ENCODE data around the gene SMURF1. TPM values are rescaled to one million over a fixed set of nuclear protein-coding genes. Genes with fewer than 3 reads are reported as not detected.

The SMURF1 gene
- total RNA-seq, 1 experiment from 2014 or later: 30.2 TPM

- Histone ChIP-seq H3F3A (ENCODE audit: low read length, unreplicated experiment) (no peaks in the 10 kb centered on the region), H3K79me2 (ENCODE audit: low read length) (peaks cover 68% of the 10 kb centered on the region), H3K9me2 (replicated peaks; ENCODE audit: low read length) (no peaks in the 10 kb centered on the region), H3K9me3 (ENCODE audit: low read length) (no peaks in the 10 kb centered on the region), H3K4me2 (ENCODE audit: low read length) (peak overlapping the region; percentile 80), H3K27me3 (ENCODE audit: low read length) (no peaks in the 10 kb centered on the region), H3K9ac (ENCODE audit: low read length) (no peak overlapping the region), H3K27ac (ENCODE audit: low read length) (no peak overlapping the region), H3K4me1 (ENCODE audit: insufficient read depth, low read length) (peaks cover 40% of the 10 kb centered on the region), H3K4me3 (ENCODE audit: low read length) (peak overlapping the region; percentile 71), H4K20me1 (ENCODE audit: low read length) (peaks cover 57% of the 10 kb centered on the region), H3K36me3 (ENCODE audit: low read depth, low read length) (peaks cover 2% of the 10 kb centered on the region; the same call in 1 of the 2 replicates), H2AFZ (ENCODE audit: low read length) (no peak overlapping the region)
- TF ChIP-seq EZH2phosphoT487 (IDR thresholded peaks at IDR 0.05; ENCODE audit: borderline replicate concordance, low read length): no peak
- no peak for TF ChIP-seq CTCF (conservative IDR thresholded peaks at IDR 0.05; ENCODE audit: low read depth, low read length)
- TF ChIP-seq EZH2 (IDR thresholded peaks at IDR 0.05; ENCODE audit: low read length, unreplicated experiment): no peak
- ATAC-seq (no peak), DNase-seq (no peak)
- intact Hi-C loops (cut with micrococcal nuclease): loop anchor here (5.0 kb wide), 3 partner anchors 99 to 186 kb away; partner anchors contain the start of gene ARPC1A
- ChIA-PET POLR2A (ENCODE audit: unreplicated experiment) (interaction anchor here (0.6 kb wide), 1 partner anchor 16 kb away, joined by 6 read pairs; no protein-coding TSS in a partner anchor), CTCF (no interaction called here)
- no TSS peak for BruUV-seq (replicated peaks)
Measured at GRCh38 chr7:99141334-99141733, 2.6 kb downstream of the SMURF1 start.

- ChIA-PET CTCF (no interaction called here), POLR2A (ENCODE audit: unreplicated experiment) (interaction anchor here (0.7 kb wide), 1 partner anchor 49 kb away, joined by 27 read pairs; no protein-coding TSS in a partner anchor)
- no peaks in the 10 kb centered on the region for H3K27me3 ChIP-seq (ENCODE audit: low read length)
- H3K9me2 ChIP-seq (replicated peaks; ENCODE audit: low read length): no peaks in the 10 kb centered on the region
- H2AFZ ChIP-seq (ENCODE audit: low read length): no peak overlapping the region
- no peak for TF ChIP-seq EZH2 (IDR thresholded peaks at IDR 0.05; ENCODE audit: low read length, unreplicated experiment)
- no peak for TF ChIP-seq CTCF (conservative IDR thresholded peaks at IDR 0.05; ENCODE audit: low read depth, low read length)
- TF ChIP-seq EZH2phosphoT487 (IDR thresholded peaks at IDR 0.05; ENCODE audit: borderline replicate concordance, low read length): no peak
- H3K4me1 ChIP-seq (ENCODE audit: insufficient read depth, low read length): peaks cover 36% of the 10 kb centered on the region
- no peak overlapping the region for H3K9ac ChIP-seq (ENCODE audit: low read length)
- H3K27ac ChIP-seq (ENCODE audit: low read length): no peak overlapping the region
- peaks cover 62% of the 10 kb centered on the region for H4K20me1 ChIP-seq (ENCODE audit: low read length)
- peak overlapping the region; percentile 80 for H3K4me2 ChIP-seq (ENCODE audit: low read length)
- H3F3A ChIP-seq (ENCODE audit: low read length, unreplicated experiment): no peaks in the 10 kb centered on the region
- peaks cover 2% of the 10 kb centered on the region; the same call in 1 of the 2 replicates for H3K36me3 ChIP-seq (ENCODE audit: low read depth, low read length)
- H3K4me3 ChIP-seq (ENCODE audit: low read length): peak overlapping the region; percentile 71
- H3K79me2 ChIP-seq (ENCODE audit: low read length): peaks cover 73% of the 10 kb centered on the region
- no TSS peak for BruUV-seq (replicated peaks)
- intact Hi-C loops (cut with micrococcal nuclease): loop anchor here (5.0 kb wide), 3 partner anchors 99 to 186 kb away; partner anchors contain the start of gene ARPC1A
- DNase-seq (no peak), ATAC-seq (no peak)
- H3K9me3 ChIP-seq (ENCODE audit: low read length): no peaks in the 10 kb centered on the region
Measured at GRCh38 chr7:99140813-99141212, 3.1 kb downstream of the SMURF1 start.

- ChIA-PET CTCF (no interaction called here), POLR2A (ENCODE audit: unreplicated experiment) (interaction anchor here (0.6 kb wide), 1 partner anchor 38 kb away, joined by 4 read pairs; no protein-coding TSS in a partner anchor)
- Histone ChIP-seq H3K9me2 (replicated peaks; ENCODE audit: low read length) (no peaks in the 10 kb centered on the region), H3K9ac (ENCODE audit: low read length) (no peak overlapping the region), H3K4me2 (ENCODE audit: low read length) (peak overlapping the region; percentile 60), H3K27me3 (ENCODE audit: low read length) (no peaks in the 10 kb centered on the region), H3K9me3 (ENCODE audit: low read length) (no peaks in the 10 kb centered on the region), H3K27ac (ENCODE audit: low read length) (no peak overlapping the region), H3K4me1 (ENCODE audit: insufficient read depth, low read length) (peaks cover 42% of the 10 kb centered on the region), H3K36me3 (ENCODE audit: low read depth, low read length) (peaks cover 2% of the 10 kb centered on the region; the same call in 1 of the 2 replicates), H3K79me2 (ENCODE audit: low read length) (peaks cover 91% of the 10 kb centered on the region), H2AFZ (ENCODE audit: low read length) (no peak overlapping the region), H3F3A (ENCODE audit: low read length, unreplicated experiment) (no peaks in the 10 kb centered on the region), H4K20me1 (ENCODE audit: low read length) (peaks cover 79% of the 10 kb centered on the region), H3K4me3 (ENCODE audit: low read length) (no peak overlapping the region)
- ATAC-seq: no peak
- no peak for TF ChIP-seq EZH2phosphoT487 (IDR thresholded peaks at IDR 0.05; ENCODE audit: borderline replicate concordance, low read length)
- TF ChIP-seq CTCF (conservative IDR thresholded peaks at IDR 0.05; ENCODE audit: low read depth, low read length): no peak
- no peak for TF ChIP-seq EZH2 (IDR thresholded peaks at IDR 0.05; ENCODE audit: low read length, unreplicated experiment)
- intact Hi-C loops (cut with micrococcal nuclease): no loop called here
- DNase-seq: no peak
- BruUV-seq (replicated peaks): no TSS peak
Measured at GRCh38 chr7:99139036-99139435, 4.9 kb downstream of the SMURF1 start.

Measured in PC-3 (cell line).